Esophagus (tissue), 2 donors: ENCODE measurements around the gene NDUFA3. TPM values are rescaled to one million over a fixed set of nuclear protein-coding genes. Genes with fewer than 3 reads are reported as not detected.

Experiments used
- H3K27ac ChIP-seq, 2 donors: one replicate each; pipeline ENCODE4 v1.5.1; 2013; ENCODE audit warnings: low read depth in 2 of 2, mild to moderate bottlenecking in 2 of 2, inconsistent platforms in 1 of 2, low read length in 1 of 2, moderate library complexity in 1 of 2
- H3K27me3 ChIP-seq, 2 donors: one replicate each; pipeline ENCODE4 v1.6.1; 2013; ENCODE audit warnings: low read length in 2 of 2, control low read depth in 1 of 2, mild to moderate bottlenecking in 1 of 2; ENCODE audit not compliant: insufficient read depth in 2 of 2, control insufficient read depth in 1 of 2
- H3K36me3 ChIP-seq, 2 donors: one replicate each; pipeline ENCODE4 v1.6.1; 2013; ENCODE audit warnings: low read length in 1 of 2; ENCODE audit not compliant: control insufficient read depth in 2 of 2, insufficient read depth in 2 of 2
- H3K4me1 ChIP-seq, 2 donors: one replicate each; pipeline ENCODE4 v1.6.1; 2013; ENCODE audit warnings: low read length in 1 of 2; ENCODE audit not compliant: control insufficient read depth in 2 of 2, insufficient read depth in 2 of 2
- H3K4me3 ChIP-seq, 2 donors: one replicate each; pipeline ENCODE4 v1.5.1; 2013; ENCODE audit warnings: low read length in 2 of 2, mild to moderate bottlenecking in 2 of 2, low read depth in 1 of 2, moderate library complexity in 1 of 2
- H3K9me3 ChIP-seq, 2 donors: one replicate each; pipeline ENCODE4 v1.6.1; 2013; ENCODE audit warnings: mild to moderate bottlenecking in 2 of 2, low read depth in 1 of 2, low read length in 1 of 2, moderate library complexity in 1 of 2; ENCODE audit not compliant: control insufficient read depth in 2 of 2, insufficient read depth in 1 of 2
- WGBS, 2 donors: extraction: QIAGEN DNeasy Blood & Tissue Kit; methylation state at CpG; one replicate each; pipeline ENCODE4 v1.1.7; 2013; 5-methylcytosine and 5-hydroxymethylcytosine counted together
- polyA plus RNA-seq, 2 donors: library from polyadenylated mRNA; stranded (reverse); fragments of 200-250 nt; gene quantifications; one replicate each; pipeline ENCODE4 v1.2.3, GENCODE V29; 2013
- donor health status: healthy with polysubstance abuse.
- donor health status: Bipolar disorder and iron deficiency.

NDUFA3 gene
- polyA plus RNA-seq, 2 donors: 147 to 303 TPM

- H3K4me3 ChIP-seq: no peak overlapping the region
- H3K36me3 ChIP-seq: peaks cover 45 to 80% of the 10 kb centered on the region in 2 donors
- H3K4me1 ChIP-seq: no peaks in the 10 kb centered on the region
- H3K9me3 ChIP-seq: no peaks in the 10 kb centered on the region
- H3K27me3 ChIP-seq: no peaks in the 10 kb centered on the region
- H3K27ac ChIP-seq: no peak overlapping the region
- WGBS, 2 donors: 81 to 87% methylated on average over 12 of the region's 12 CpGs
These were observed 46.6 kb downstream of the NDUFA3 start for GRCh38 chr19:54149021-54149812.

- Histone ChIP-seq H3K9me3 (no peaks in the 10 kb centered on the region), H3K4me1 (no peaks in the 10 kb centered on the region), H3K27ac (no peak overlapping the region), H3K4me3 (no peak overlapping the region), H3K27me3 (no peaks in the 10 kb centered on the region), H3K36me3 (peaks cover 51 to 76% of the 10 kb centered on the region in 2 donors)
- 81% methylated on average over 23 of the region's 23 CpGs for WGBS, 2 donors
These were observed 48.8 kb downstream of the NDUFA3 start for GRCh38 chr19:54151362-54152035.

- WGBS, 2 donors: 91 to 94% methylated on average over 11 to 12 of the region's 12 CpGs
- Histone ChIP-seq H3K36me3 (peaks cover 50 to 72% of the 10 kb centered on the region in 2 donors), H3K9me3 (no peaks in the 10 kb centered on the region), H3K4me1 (no peaks in the 10 kb centered on the region), H3K4me3 (no peak overlapping the region), H3K27me3 (no peaks in the 10 kb centered on the region), H3K27ac (no peak overlapping the region)
These were observed 49.6 kb downstream of the NDUFA3 start for GRCh38 chr19:54152267-54152666.

GRCh38 chr19:54152878-54153524 lies 50.3 kb downstream of the NDUFA3 start:
- H3K27me3 ChIP-seq: no peaks in the 10 kb centered on the region
- 86 to 90% methylated on average over 25 of the region's 25 CpGs for WGBS, 2 donors
- H3K9me3 ChIP-seq: no peaks in the 10 kb centered on the region
- no peaks in the 10 kb centered on the region for H3K4me1 ChIP-seq
- peaks cover 47 to 75% of the 10 kb centered on the region in 2 donors for H3K36me3 ChIP-seq
- no peak overlapping the region for H3K4me3 ChIP-seq
- peak overlapping the region in 1 of 2 donors; percentile 14 for H3K27ac ChIP-seq

- Histone ChIP-seq H3K27me3 (no peaks in the 10 kb centered on the region), H3K4me3 (no peak overlapping the region), H3K27ac (no peak overlapping the region), H3K9me3 (no peaks in the 10 kb centered on the region), H3K4me1 (peaks cover 0 to 7% of the 10 kb centered on the region in 2 donors), H3K36me3 (peaks cover 47 to 73% of the 10 kb centered on the region in 2 donors)
- WGBS, 2 donors: 75 to 77% methylated on average over 10 of the region's 10 CpGs
These were observed 51.2 kb downstream of the NDUFA3 start for GRCh38 chr19:54153731-54154326.

GRCh38 chr19:54154603-54155345 lies 52.1 kb downstream of the NDUFA3 start:
- WGBS, 2 donors: 67 to 70% methylated on average over 18 of the region's 18 CpGs
- H3K4me1 ChIP-seq: peaks cover 0 to 9% of the 10 kb centered on the region in 2 donors
- no peak overlapping the region for H3K4me3 ChIP-seq
- no peak overlapping the region for H3K27ac ChIP-seq
- peaks cover 47 to 65% of the 10 kb centered on the region in 2 donors for H3K36me3 ChIP-seq
- H3K27me3 ChIP-seq: no peaks in the 10 kb centered on the region
- H3K9me3 ChIP-seq: no peaks in the 10 kb centered on the region

- Histone ChIP-seq H3K4me1 (peaks cover 0 to 17% of the 10 kb centered on the region in 2 donors), H3K36me3 (peaks cover 47 to 58% of the 10 kb centered on the region in 2 donors), H3K9me3 (no peaks in the 10 kb centered on the region), H3K27me3 (no peaks in the 10 kb centered on the region), H3K4me3 (no peak overlapping the region), H3K27ac (no peak overlapping the region)
- 71 to 76% methylated on average over 19 of the region's 19 CpGs for WGBS, 2 donors
These were observed 53.0 kb downstream of the NDUFA3 start for GRCh38 chr19:54155694-54156093.

GRCh38 chr19:54156490-54156889 lies 53.8 kb downstream of the NDUFA3 start:
- H3K27me3 ChIP-seq: no peaks in the 10 kb centered on the region
- H3K9me3 ChIP-seq: no peaks in the 10 kb centered on the region
- WGBS, 2 donors: 70 to 78% methylated on average over 11 of the region's 11 CpGs
- H3K4me3 ChIP-seq: no peak overlapping the region
- H3K4me1 ChIP-seq: peaks cover 0 to 20% of the 10 kb centered on the region in 2 donors
- H3K27ac ChIP-seq: no peak overlapping the region
- peaks cover 47 to 53% of the 10 kb centered on the region in 2 donors for H3K36me3 ChIP-seq

- peaks cover 0 to 22% of the 10 kb centered on the region in 2 donors for H3K4me1 ChIP-seq
- H3K27ac ChIP-seq: no peak overlapping the region
- no peak overlapping the region for H3K4me3 ChIP-seq
- H3K27me3 ChIP-seq: no peaks in the 10 kb centered on the region
- 81 to 82% methylated on average over 3 of the region's 3 CpGs for WGBS, 2 donors
- no peaks in the 10 kb centered on the region for H3K9me3 ChIP-seq
- H3K36me3 ChIP-seq: peaks cover 44 to 49% of the 10 kb centered on the region in 2 donors
These were observed 54.3 kb downstream of the NDUFA3 start for GRCh38 chr19:54156953-54157352.
